NCI-H2081 (cell line): ENCODE measurements around the gene PNMA8A.
"Not testable (repeated sequence)": the region's sequence is repeated elsewhere in the genome, so short reads cannot be mapped to it uniquely, and the experiment has no call there.

Source experiments
- DNase-seq, 2 experiments: peaks; one replicate each; lab custom pipeline; 2025; lab: John Stamatoyannopoulos, UW

PNMA8A gene

GRCh38 chr19:46466536-46467196, 4.7 kb downstream of the PNMA8A start:
- no peak for DNase-seq

GRCh38 chr19:46463516-46463915, 7.8 kb downstream of the PNMA8A start:
- DNase-seq = no peak

- DNase-seq = no peak
Observed at GRCh38 chr19:46461537-46461936, 9.8 kb downstream of the PNMA8A start.

- DNase-seq = no peak
Observed at GRCh38 chr19:46460981-46461380, 10.4 kb downstream of the PNMA8A start.

- no peak for DNase-seq
Observed at GRCh38 chr19:46460055-46460454, 11.3 kb downstream of the PNMA8A start.

GRCh38 chr19:46456930-46457329, 14.4 kb downstream of the PNMA8A start:
- no peak for DNase-seq

- no peak for DNase-seq
Observed at GRCh38 chr19:46454244-46454643, 17.1 kb downstream of the PNMA8A start.

- DNase-seq = no peak
Observed at GRCh38 chr19:46453661-46454060, 17.7 kb downstream of the PNMA8A start.

GRCh38 chr19:46452186-46452585, 19.2 kb downstream of the PNMA8A start:
- DNase-seq = no peak

GRCh38 chr19:46451352-46451751, 20.0 kb downstream of the PNMA8A start:
- DNase-seq = no peak

GRCh38 chr19:46450737-46451136, 20.6 kb downstream of the PNMA8A start:
- DNase-seq = no peak

GRCh38 chr19:46449228-46449627, 22.1 kb downstream of the PNMA8A start:
- no peak for DNase-seq

GRCh38 chr19:46448601-46449000, 22.8 kb downstream of the PNMA8A start:
- DNase-seq = no peak

- no peak for DNase-seq
Observed at GRCh38 chr19:46447824-46448223, 23.5 kb downstream of the PNMA8A start.

- no peak for DNase-seq
Observed at GRCh38 chr19:46447006-46447405, 24.4 kb downstream of the PNMA8A start.

- DNase-seq = no peak
Observed at GRCh38 chr19:46446021-46446420, 25.3 kb downstream of the PNMA8A start.

GRCh38 chr19:46442808-46443450, 28.4 kb downstream of the PNMA8A start:
- DNase-seq = no peak

- no peak for DNase-seq
Observed at GRCh38 chr19:46441866-46442265, 29.5 kb downstream of the PNMA8A start.

- DNase-seq = not testable (repeated sequence)
Observed at GRCh38 chr19:46435689-46436088, 35.7 kb downstream of the PNMA8A start.

GRCh38 chr19:46435009-46435408, 36.4 kb downstream of the PNMA8A start:
- no peak for DNase-seq

GRCh38 chr19:46433470-46433869, 37.9 kb downstream of the PNMA8A start:
- DNase-seq = not testable (repeated sequence)

GRCh38 chr19:46431824-46432223, 39.5 kb downstream of the PNMA8A start:
- DNase-seq = no peak

- DNase-seq = no peak
Observed at GRCh38 chr19:46429999-46430398, 41.4 kb downstream of the PNMA8A start.
